Cardiac muscle cell (in vitro differentiated cells and primary cell): ENCODE measurements around the gene MBP. TPM values are rescaled to one million over a fixed set of nuclear protein-coding genes. Genes with fewer than 3 reads are reported as not detected.

ENCODE experiments used
- DNase-seq, 2 donors: peaks; one replicate each; pipeline versions ENCODE4 v3.0.0 to v3.0.0-alpha.2; 2010 to 2017; ENCODE audit warnings: low read depth in 1 of 2, low spot score in 1 of 2
- H3K27ac ChIP-seq: fragments of 200-600 bp; sonication (generic); 2 replicates; pipeline ENCODE4 v1.5.1; 2016
- H3K27me3 ChIP-seq: fragments of 200-600 bp; sonication (generic); 2 replicates; pipeline ENCODE4 v1.6.0; 2016; ENCODE audit warnings: control low read depth
- H3K36me3 ChIP-seq: fragments of 200-600 bp; sonication (generic); 2 replicates; pipeline ENCODE4 v1.5.1; 2016; ENCODE audit warnings: control low read depth
- H3K4me1 ChIP-seq: fragments of 200-600 bp; sonication (generic); 2 replicates; pipeline ENCODE4 v1.8.1; 2017; ENCODE audit warnings: low read depth, mild to moderate bottlenecking, mixed run types
- H3K4me3 ChIP-seq: fragments of 200-600 bp; sonication (generic); 2 replicates; pipeline ENCODE4 v1.5.1; 2016; ENCODE audit warnings: mild to moderate bottlenecking
- H3K9me3 ChIP-seq: fragments of 200-600 bp; sonication (generic); 2 replicates; pipeline ENCODE4 v1.5.1; 2017; ENCODE audit warnings: low read depth, mild to moderate bottlenecking, control low read depth
- CTCF ChIP-seq: IDR thresholded peaks from 2 replicates; pipeline ENCODE4 v1.5.1; 2012; ENCODE audit warnings: low read depth, mild to moderate bottlenecking, low read length
- polyA plus RNA-seq: library from polyadenylated mRNA; unstranded; fragments of >200 nt; fragmentation: Nextera tagmentation; extraction: Ambion mirVana; gene quantifications from 2 replicates; pipeline ENCODE4 v1.2.1, GENCODE V29; 2016
- total RNA-seq: library from RNA; depleted of rRNA; stranded (reverse); fragments of >200 nt; gene quantifications from 2 replicates; pipeline ENCODE4 v1.2.3, GENCODE V29; 2016

The MBP gene
- total and polyA plus RNA-seq, 2 experiments from 2014 or later = 0.32 to 0.42 TPM

- no peaks in the 10 kb centered on the region for H3K4me1 ChIP-seq
- no peak for TF ChIP-seq CTCF
- peaks cover 21% of the 10 kb centered on the region for H3K27me3 ChIP-seq
- H3K9me3 ChIP-seq = no peaks in the 10 kb centered on the region
- no peaks in the 10 kb centered on the region for H3K36me3 ChIP-seq
- H3K27ac ChIP-seq = no peak overlapping the region
- no peak overlapping the region for H3K4me3 ChIP-seq
- DNase-seq = no peak
These were observed 47.9 kb downstream of the MBP start for GRCh38 chr18:77084688-77085035.

- no peak overlapping the region for H3K4me3 ChIP-seq
These were observed 50.1 kb downstream of the MBP start for GRCh38 chr18:77082316-77082955.

GRCh38 chr18:77081390-77081778 is 51.2 kb downstream of the MBP start:
- H3K36me3 ChIP-seq = no peaks in the 10 kb centered on the region
- no peak overlapping the region for H3K4me3 ChIP-seq
- DNase-seq = peak in 1 of 2 donors; percentile 90
- H3K27ac ChIP-seq = no peak overlapping the region
- no peaks in the 10 kb centered on the region for H3K4me1 ChIP-seq
- no peak for TF ChIP-seq CTCF
- H3K27me3 ChIP-seq = peaks cover 11% of the 10 kb centered on the region
- no peaks in the 10 kb centered on the region for H3K9me3 ChIP-seq

More at GRCh38 chr18:77082316-77082955, 50.1 kb downstream of the MBP start:
- TF ChIP-seq CTCF = no peak
- DNase-seq = no peak
- Histone ChIP-seq H3K27ac (no peak overlapping the region), H3K9me3 (no peaks in the 10 kb centered on the region), H3K27me3 (peaks cover 21% of the 10 kb centered on the region), H3K36me3 (no peaks in the 10 kb centered on the region), H3K4me1 (no peaks in the 10 kb centered on the region)

- Histone ChIP-seq H3K27ac (no peak overlapping the region), H3K4me1 (no peaks in the 10 kb centered on the region), H3K27me3 (peaks cover 1% of the 10 kb centered on the region), H3K4me3 (no peak overlapping the region), H3K36me3 (no peaks in the 10 kb centered on the region), H3K9me3 (no peaks in the 10 kb centered on the region)
- no peak for DNase-seq
- no peak for TF ChIP-seq CTCF
These were observed 52.5 kb downstream of the MBP start for GRCh38 chr18:77079954-77080682.

GRCh38 chr18:77079088-77079487 is 53.5 kb downstream of the MBP start:
- H3K36me3 ChIP-seq = no peaks in the 10 kb centered on the region
- DNase-seq = no peak
- no peaks in the 10 kb centered on the region for H3K27me3 ChIP-seq
- no peaks in the 10 kb centered on the region for H3K4me1 ChIP-seq
- TF ChIP-seq CTCF = no peak
- H3K4me3 ChIP-seq = no peak overlapping the region
- H3K9me3 ChIP-seq = no peaks in the 10 kb centered on the region
- H3K27ac ChIP-seq = no peak overlapping the region
